Endothelial cell of umbilical vein (primary cell): ENCODE data around the gene LRRC8E.

Source experiments
- EZH2 ChIP-seq: IDR thresholded peaks from 2 replicates; pipeline ENCODE4 v1.6.1; 2012; ENCODE audit warnings: borderline replicate concordance, low read depth, mild to moderate bottlenecking, moderate library complexity, low read length, inconsistent platforms; ENCODE audit not compliant: severe bottlenecking
- FOS ChIP-seq: IDR thresholded peaks from 2 replicates; pipeline ENCODE4 v1.6.1; 2011; ENCODE audit warnings: mild to moderate bottlenecking, low read length, moderate library complexity, borderline replicate concordance; ENCODE audit not compliant: insufficient read depth
- GATA2 ChIP-seq: IDR thresholded peaks from 2 replicates; pipeline ENCODE4 v1.7.0; 2011; ENCODE audit warnings: low read depth, mild to moderate bottlenecking, moderate library complexity, mixed read lengths, low read length; ENCODE audit not compliant: insufficient read length, insufficient read depth
- JUN ChIP-seq: IDR thresholded peaks from 2 replicates; pipeline ENCODE4 v1.6.1; 2011; ENCODE audit warnings: borderline replicate concordance, low read depth; ENCODE audit not compliant: insufficient read length, insufficient read depth
- MYC ChIP-seq: IDR thresholded peaks from one replicate; pipeline ENCODE4 v1.6.1; 2011; ENCODE audit warnings: mild to moderate bottlenecking, low read depth, low read length
- POLR2A ChIP-seq: IDR thresholded peaks from 2 replicates; pipeline ENCODE4 v1.6.1; 2012; ENCODE audit warnings: low read depth, mild to moderate bottlenecking, control low read depth, low read length
- POLR2AphosphoS5 ChIP-seq: IDR thresholded peaks from 2 replicates; pipeline ENCODE4 v1.6.1; 2012; ENCODE audit warnings: low read depth, mild to moderate bottlenecking, control low read depth, low read length, moderate library complexity; ENCODE audit not compliant: insufficient read depth
- TF ChIP-seq, protein P1 (sequence below): IDR thresholded peaks from 2 replicates; pipeline ENCODE4 v1.6.1; 2011; ENCODE audit not compliant: insufficient read depth, insufficient read length
- TF ChIP-seq, protein P2 (sequence below), 2 donors: IDR thresholded peaks; 1 replicate in 1 of 2; 2 replicates in 1 of 2; pipeline ENCODE4 v1.5.1; 2011; ENCODE audit warnings: low read length in 2 of 2, mild to moderate bottlenecking in 2 of 2, moderate library complexity in 2 of 2, control low read depth in 1 of 2, inconsistent platforms in 1 of 2, low read depth in 1 of 2; ENCODE audit not compliant: insufficient read depth in 1 of 2; ENCODE audit errors: extremely low read depth in 1 of 2

DNA sequence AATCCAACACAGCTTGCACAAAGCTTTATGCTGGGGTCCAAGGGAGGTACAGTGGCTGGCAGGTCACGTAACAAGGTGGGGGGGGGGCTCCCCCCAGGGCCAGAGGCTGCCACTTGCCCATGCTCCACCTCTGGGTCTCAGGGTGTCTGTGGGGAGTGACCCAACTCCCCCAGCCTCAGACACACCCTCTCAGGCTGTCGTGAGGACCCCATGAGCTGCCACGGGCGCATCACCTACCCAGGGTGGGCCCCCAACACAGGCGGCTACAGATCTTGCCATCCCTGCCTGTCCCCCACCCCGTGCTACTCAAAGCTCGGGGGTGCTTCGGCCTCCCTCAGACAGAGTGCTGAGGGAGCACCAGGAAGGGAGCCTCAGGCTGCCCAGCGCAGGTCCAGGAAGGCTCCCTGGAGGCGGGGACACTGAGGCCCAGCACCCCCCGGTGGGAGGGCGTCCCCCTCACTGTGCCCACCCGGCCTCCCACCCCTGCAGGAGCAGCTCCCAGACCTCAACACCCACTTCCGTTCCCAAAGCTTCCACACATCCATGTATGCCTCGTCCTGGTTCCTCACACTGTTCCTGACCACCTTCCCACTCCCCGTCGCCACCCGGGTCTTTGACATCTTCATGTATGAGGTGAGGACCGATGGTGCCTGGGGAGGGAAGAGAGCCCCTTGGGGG, 37.2 kb upstream of the LRRC8E start:
- TF ChIP-seq, protein P1, sequence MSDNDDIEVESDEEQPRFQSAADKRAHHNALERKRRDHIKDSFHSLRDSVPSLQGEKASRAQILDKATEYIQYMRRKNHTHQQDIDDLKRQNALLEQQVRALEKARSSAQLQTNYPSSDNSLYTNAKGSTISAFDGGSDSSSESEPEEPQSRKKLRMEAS, result no peak
- TF ChIP-seq POLR2A, result no peak
- TF ChIP-seq, protein P2, sequence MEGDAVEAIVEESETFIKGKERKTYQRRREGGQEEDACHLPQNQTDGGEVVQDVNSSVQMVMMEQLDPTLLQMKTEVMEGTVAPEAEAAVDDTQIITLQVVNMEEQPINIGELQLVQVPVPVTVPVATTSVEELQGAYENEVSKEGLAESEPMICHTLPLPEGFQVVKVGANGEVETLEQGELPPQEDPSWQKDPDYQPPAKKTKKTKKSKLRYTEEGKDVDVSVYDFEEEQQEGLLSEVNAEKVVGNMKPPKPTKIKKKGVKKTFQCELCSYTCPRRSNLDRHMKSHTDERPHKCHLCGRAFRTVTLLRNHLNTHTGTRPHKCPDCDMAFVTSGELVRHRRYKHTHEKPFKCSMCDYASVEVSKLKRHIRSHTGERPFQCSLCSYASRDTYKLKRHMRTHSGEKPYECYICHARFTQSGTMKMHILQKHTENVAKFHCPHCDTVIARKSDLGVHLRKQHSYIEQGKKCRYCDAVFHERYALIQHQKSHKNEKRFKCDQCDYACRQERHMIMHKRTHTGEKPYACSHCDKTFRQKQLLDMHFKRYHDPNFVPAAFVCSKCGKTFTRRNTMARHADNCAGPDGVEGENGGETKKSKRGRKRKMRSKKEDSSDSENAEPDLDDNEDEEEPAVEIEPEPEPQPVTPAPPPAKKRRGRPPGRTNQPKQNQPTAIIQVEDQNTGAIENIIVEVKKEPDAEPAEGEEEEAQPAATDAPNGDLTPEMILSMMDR (IDR thresholded peaks at IDR 0.05; ENCODE audit: extremely low read depth in 1 of 2, insufficient read depth in 1 of 2, low read depth in 1 of 2, low read length in 2 of 2), result no peak
- no peak for TF ChIP-seq POLR2AphosphoS5
- TF ChIP-seq JUN, result no peak
- TF ChIP-seq FOS, result no peak
- TF ChIP-seq EZH2, result no peak
- TF ChIP-seq GATA2, result no peak
- no peak for TF ChIP-seq MYC
